Measurements from ENCODE around the gene USP34.

The USP34 gene

GRCh38 chr2:61283443-61284160 is 187.3 kb downstream of the USP34 start:
- H3K79me2 ChIP-seq (ENCODE audit: insufficient read depth, low read length): peaks cover 7% of the 10 kb centered on the region; the same call in 1 of the 2 replicates
- H3K9ac ChIP-seq (ENCODE audit: low read length): no peak overlapping the region
- H4K20me1 ChIP-seq (ENCODE audit: low read depth, low read length): no peaks in the 10 kb centered on the region
- no peak overlapping the region for H2AFZ ChIP-seq (ENCODE audit: low read depth, low read length, severe bottlenecking)
- no peak overlapping the region for H3K27ac ChIP-seq (ENCODE audit: low read depth, low read length)
- H3K9me3 ChIP-seq (ENCODE audit: insufficient read depth, low read length): no peaks in the 10 kb centered on the region
- TF ChIP-seq, protein P1, sequence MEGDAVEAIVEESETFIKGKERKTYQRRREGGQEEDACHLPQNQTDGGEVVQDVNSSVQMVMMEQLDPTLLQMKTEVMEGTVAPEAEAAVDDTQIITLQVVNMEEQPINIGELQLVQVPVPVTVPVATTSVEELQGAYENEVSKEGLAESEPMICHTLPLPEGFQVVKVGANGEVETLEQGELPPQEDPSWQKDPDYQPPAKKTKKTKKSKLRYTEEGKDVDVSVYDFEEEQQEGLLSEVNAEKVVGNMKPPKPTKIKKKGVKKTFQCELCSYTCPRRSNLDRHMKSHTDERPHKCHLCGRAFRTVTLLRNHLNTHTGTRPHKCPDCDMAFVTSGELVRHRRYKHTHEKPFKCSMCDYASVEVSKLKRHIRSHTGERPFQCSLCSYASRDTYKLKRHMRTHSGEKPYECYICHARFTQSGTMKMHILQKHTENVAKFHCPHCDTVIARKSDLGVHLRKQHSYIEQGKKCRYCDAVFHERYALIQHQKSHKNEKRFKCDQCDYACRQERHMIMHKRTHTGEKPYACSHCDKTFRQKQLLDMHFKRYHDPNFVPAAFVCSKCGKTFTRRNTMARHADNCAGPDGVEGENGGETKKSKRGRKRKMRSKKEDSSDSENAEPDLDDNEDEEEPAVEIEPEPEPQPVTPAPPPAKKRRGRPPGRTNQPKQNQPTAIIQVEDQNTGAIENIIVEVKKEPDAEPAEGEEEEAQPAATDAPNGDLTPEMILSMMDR (IDR thresholded peaks at IDR 0.05; ENCODE audit: insufficient read depth, low read length, poor library complexity, severe bottlenecking): no peak
- no peak for TF ChIP-seq EZH2phosphoT487 (conservative IDR thresholded peaks at IDR 0.05; ENCODE audit: low read length)
- H3K36me3 ChIP-seq (ENCODE audit: low read length): peaks cover 78% of the 10 kb centered on the region
- H3K4me2 ChIP-seq (ENCODE audit: low read depth, low read length, poor library complexity, severe bottlenecking): no peak overlapping the region
- no peak overlapping the region for H3K4me3 ChIP-seq (ENCODE audit: insufficient read depth, low read length, poor library complexity, severe bottlenecking)
- no peaks in the 10 kb centered on the region for H3K27me3 ChIP-seq (ENCODE audit: low read length)
- H3K9me2 ChIP-seq (replicated peaks; ENCODE audit: insufficient read depth, low read length): no peaks in the 10 kb centered on the region
- peaks cover 23% of the 10 kb centered on the region for H3F3A ChIP-seq (ENCODE audit: insufficient read depth)

- 0 out of 2 replicates have a peak, but pooled peaks cover 1% of the 10 kb centered on the region for H3K79me2 ChIP-seq (ENCODE audit: insufficient read depth, low read length)
- no peaks in the 10 kb centered on the region for H3K9me2 ChIP-seq (replicated peaks; ENCODE audit: insufficient read depth, low read length)
- H3K27ac ChIP-seq (ENCODE audit: low read depth, low read length): no peak overlapping the region
- H3K27me3 ChIP-seq (ENCODE audit: low read length): no peaks in the 10 kb centered on the region
- H3K4me2 ChIP-seq (ENCODE audit: low read depth, low read length, poor library complexity, severe bottlenecking): no peak overlapping the region
- H3K9ac ChIP-seq (ENCODE audit: low read length): no peak overlapping the region
- peaks cover 23% of the 10 kb centered on the region for H3F3A ChIP-seq (ENCODE audit: insufficient read depth)
- no peaks in the 10 kb centered on the region for H3K9me3 ChIP-seq (ENCODE audit: insufficient read depth, low read length)
- TF ChIP-seq EZH2phosphoT487 (conservative IDR thresholded peaks at IDR 0.05; ENCODE audit: low read length): no peak
- TF ChIP-seq, protein P1 (IDR thresholded peaks at IDR 0.05; ENCODE audit: insufficient read depth, low read length, poor library complexity, severe bottlenecking): no peak
- H3K4me3 ChIP-seq (ENCODE audit: insufficient read depth, low read length, poor library complexity, severe bottlenecking): no peak overlapping the region
- no peaks in the 10 kb centered on the region for H4K20me1 ChIP-seq (ENCODE audit: low read depth, low read length)
- H3K36me3 ChIP-seq (ENCODE audit: low read length): peaks cover 77% of the 10 kb centered on the region
- H2AFZ ChIP-seq (ENCODE audit: low read depth, low read length, severe bottlenecking): no peak overlapping the region
These were observed 188.7 kb downstream of the USP34 start for GRCh38 chr2:61282104-61282590.

DNA sequence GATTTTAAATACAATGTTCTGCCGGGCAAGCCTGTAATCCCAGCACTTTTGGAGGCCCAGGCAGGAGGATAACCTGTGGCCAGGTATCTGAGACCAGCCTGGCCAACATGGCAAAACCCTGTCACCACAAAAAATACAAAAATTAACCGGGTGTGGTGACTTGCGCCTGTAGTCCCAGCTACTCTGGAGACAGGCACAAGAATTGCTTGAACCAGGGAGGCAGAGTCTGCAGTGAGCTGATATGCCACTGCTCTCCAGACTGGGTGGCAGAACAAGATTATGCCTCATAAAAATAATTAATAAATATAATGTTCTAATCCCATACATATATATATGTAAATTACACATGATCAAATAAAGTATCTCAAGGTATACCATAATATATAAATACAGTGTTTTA is 189.6 kb downstream of the USP34 start:
- no peak overlapping the region for H3K27ac ChIP-seq (ENCODE audit: low read depth, low read length)
- H3K27me3 ChIP-seq (ENCODE audit: low read length): no peaks in the 10 kb centered on the region
- no peak overlapping the region for H3K4me2 ChIP-seq (ENCODE audit: low read depth, low read length, poor library complexity, severe bottlenecking)
- H3F3A ChIP-seq (ENCODE audit: insufficient read depth): peaks cover 25% of the 10 kb centered on the region
- no peaks in the 10 kb centered on the region for H3K9me2 ChIP-seq (replicated peaks; ENCODE audit: insufficient read depth, low read length)
- TF ChIP-seq, protein P1 (IDR thresholded peaks at IDR 0.05; ENCODE audit: insufficient read depth, low read length, poor library complexity, severe bottlenecking): no peak
- no peak for TF ChIP-seq EZH2phosphoT487 (conservative IDR thresholded peaks at IDR 0.05; ENCODE audit: low read length)
- peaks cover 76% of the 10 kb centered on the region for H3K36me3 ChIP-seq (ENCODE audit: low read length)
- H3K9me3 ChIP-seq (ENCODE audit: insufficient read depth, low read length): no peaks in the 10 kb centered on the region
- H2AFZ ChIP-seq (ENCODE audit: low read depth, low read length, severe bottlenecking): no peak overlapping the region
- H4K20me1 ChIP-seq (ENCODE audit: low read depth, low read length): no peaks in the 10 kb centered on the region; the same call in 1 of the 2 replicates
- H3K4me3 ChIP-seq (ENCODE audit: insufficient read depth, low read length, poor library complexity, severe bottlenecking): no peak overlapping the region
- no peak overlapping the region for H3K9ac ChIP-seq (ENCODE audit: low read length)
- no peaks in the 10 kb centered on the region for H3K79me2 ChIP-seq (ENCODE audit: insufficient read depth, low read length)

Data from SU-DHL-6 (cell line).